Loucy (cell line): ENCODE results near the gene ISCU.

Experiments
- CTCF ChIP-seq: fragments of 200-600 bp; sonication (generic); conservative IDR thresholded peaks from 2 replicates; pipeline ENCODE4 v1.5.1; 2014; ENCODE audit warnings: mild to moderate bottlenecking, antibody characterized with exemption, low read length
- EZH2phosphoT487 ChIP-seq: fragments of 200-600 bp; IDR thresholded peaks from 2 replicates; pipeline ENCODE4 v1.6.1; 2018; ENCODE audit warnings: antibody characterized with exemption, mild to moderate bottlenecking, moderate library complexity, borderline replicate concordance

GRCh38 chr12:108519558-108519957, 42.8 kb upstream of the ISCU start:
- peak; percentile 36 for TF ChIP-seq CTCF
- no peak for TF ChIP-seq EZH2phosphoT487
